HepG2 (cell line): Measurements from ENCODE around the gene ADIPOR2. TPM values are rescaled to one million over a fixed set of nuclear protein-coding genes. Genes with fewer than 3 reads are reported as not detected.
A peak's percentile ranks its signal among the peaks of the same experiment; 100 is the strongest.

Experiments
- GTF2F1 ChIP-seq: fragments of 150-350 bp; IDR thresholded peaks from 2 replicates; pipeline ENCODE4 v1.6.1; 2014; ENCODE audit warnings: low read length
- HOXA3 ChIP-seq: sonication (generic); formaldehyde crosslinking; IDR thresholded peaks from 2 replicates; pipeline ENCODE4 v1.5.0; 2020; ENCODE audit warnings: missing genetic modification reagents
- MAFF ChIP-seq: IDR thresholded peaks from 2 replicates; pipeline ENCODE4 v1.6.1; 2011; ENCODE audit warnings: low read depth, low read length, improper control_type of control experiment
- MAFK ChIP-seq, 2 experiments: IDR thresholded peaks in 1 of 2; conservative IDR thresholded peaks in 1 of 2; 2 replicates each; pipeline ENCODE4 v1.6.1; 2011; ENCODE audit warnings: improper control_type of control experiment in 2 of 2, low read length in 2 of 2
- MXD4 ChIP-seq: IDR thresholded peaks from 2 replicates; pipeline ENCODE4 v1.6.1; 2016; ENCODE audit warnings: mild to moderate bottlenecking, missing biosample characterization, missing genetic modification reagents
- NR2F6 ChIP-seq, 2 experiments: IDR thresholded peaks; 2 replicates each; pipeline ENCODE4 v1.6.1; 2016; ENCODE audit warnings: antibody characterized with exemption in 1 of 2, mild to moderate bottlenecking in 1 of 2
- SETDB1 ChIP-seq: sonication (generic); formaldehyde crosslinking; IDR thresholded peaks from 2 replicates; pipeline ENCODE4 v1.5.1; 2020; ENCODE audit warnings: missing genetic modification reagents, mild to moderate bottlenecking, borderline replicate concordance
- SMAD1 ChIP-seq: sonication (generic); formaldehyde crosslinking; IDR thresholded peaks from 2 replicates; pipeline ENCODE4 v1.4.0; 2020; ENCODE audit warnings: missing genetic modification reagents, low read depth, mild to moderate bottlenecking, borderline replicate concordance
- SP5 ChIP-seq: IDR thresholded peaks from 2 replicates; pipeline ENCODE4 v1.6.1; 2016; ENCODE audit warnings: low read depth, borderline replicate concordance
- SRSF1 ChIP-seq: fragments of 200-400 bp; formaldehyde crosslinking; optimal IDR thresholded peaks from 2 replicates; pipeline ENCODE3; 2017; ENCODE audit warnings: mild to moderate bottlenecking, low read depth, low read length, moderate library complexity
- ZNF546 ChIP-seq: sonication (generic); formaldehyde crosslinking; conservative IDR thresholded peaks from 2 replicates; pipeline ENCODE4 v1.8.1; 2023; ENCODE audit warnings: mild to moderate bottlenecking, missing genetic modification reagents
- ZNF557 ChIP-seq: sonication (generic); formaldehyde crosslinking; IDR thresholded peaks from 2 replicates; pipeline ENCODE4 v1.4.0; 2020; ENCODE audit warnings: missing genetic modification reagents
- ZNF605 ChIP-seq: sonication (generic); formaldehyde crosslinking; IDR thresholded peaks from 2 replicates; pipeline ENCODE4 v1.8.0; 2022; ENCODE audit warnings: mild to moderate bottlenecking, missing genetic modification reagents
- ZNF660 ChIP-seq: sonication (generic); formaldehyde crosslinking; IDR thresholded peaks from 2 replicates; pipeline ENCODE4 v1.5.1; 2020; ENCODE audit warnings: mild to moderate bottlenecking, low read depth, missing genetic modification reagents, borderline replicate concordance
- ZNF768 ChIP-seq: sonication (generic); formaldehyde crosslinking; IDR thresholded peaks from 2 replicates; pipeline ENCODE4 v1.4.0; 2020; ENCODE audit warnings: missing genetic modification reagents
- ZSCAN21 ChIP-seq: sonication (generic); formaldehyde crosslinking; IDR thresholded peaks from 2 replicates; pipeline ENCODE4 v1.8.0; 2022; ENCODE audit warnings: mild to moderate bottlenecking, missing genetic modification reagents, moderate library complexity, borderline replicate concordance
- polyA plus RNA-seq, 8 experiments: library from polyadenylated mRNA; depleted of rRNA in 3 of 8; stranded (reverse) in 7 of 8; unstranded in 1 of 8; fragments of >200 nt; fragmentation: Illumina TruSeq in 4 of 8; extraction: Trizol in 4 of 8; gene quantifications; 2 replicates each; pipeline versions ENCODE4 v1.2.1 to v1.2.3, GENCODE V29; 2011 to 2016; ENCODE audit warnings: low read depth in 4 of 8, missing spikeins in 1 of 8, mixed read lengths in 1 of 8; ENCODE audit not compliant: insufficient read depth in 1 of 8
- total RNA-seq, 5 experiments: library from RNA; depleted of rRNA; stranded (reverse); fragments of >200 nt; fragmentation: Illumina TruSeq; extraction: Trizol; gene quantifications; 2 replicates each; pipeline ENCODE4 v1.2.3, GENCODE V29; 2016; ENCODE audit warnings: low read depth in 1 of 5
- TF ChIP-seq, protein P1 (sequence below): sonication (generic); formaldehyde crosslinking; IDR thresholded peaks from 2 replicates; pipeline ENCODE4 v1.4.0; 2020; ENCODE audit warnings: mild to moderate bottlenecking, missing genetic modification reagents
- TF ChIP-seq, protein P2 (sequence below), 2 experiments: IDR thresholded peaks; 2 replicates each; pipeline ENCODE4 v1.6.1; 2011 to 2012; ENCODE audit warnings: low read length in 2 of 2, borderline replicate concordance in 1 of 2, low read depth in 1 of 2, mild to moderate bottlenecking in 1 of 2, moderate library complexity in 1 of 2
- TF ChIP-seq, protein P3 (sequence below): IDR thresholded peaks from 2 replicates; pipeline ENCODE4 v1.6.1; 2016; ENCODE audit warnings: low read depth, control low read depth
- TF ChIP-seq, protein P4 (sequence below): sonication (generic); formaldehyde crosslinking; IDR thresholded peaks from 2 replicates; pipeline ENCODE4 v1.8.1; 2023; ENCODE audit warnings: missing genetic modification reagents, inconsistent platforms, borderline replicate concordance
- TF ChIP-seq, protein P5 (sequence below): sonication (generic); formaldehyde crosslinking; IDR thresholded peaks from 2 replicates; pipeline ENCODE4 v1.4.0; 2020; ENCODE audit warnings: missing genetic modification reagents

ADIPOR2 gene
- total and polyA plus RNA-seq, 2 of the 13 experiments (the other 11 are each of a cell fraction or from before 2014, with no cell fraction given) = 35.2 to 52.2 TPM

DNA sequence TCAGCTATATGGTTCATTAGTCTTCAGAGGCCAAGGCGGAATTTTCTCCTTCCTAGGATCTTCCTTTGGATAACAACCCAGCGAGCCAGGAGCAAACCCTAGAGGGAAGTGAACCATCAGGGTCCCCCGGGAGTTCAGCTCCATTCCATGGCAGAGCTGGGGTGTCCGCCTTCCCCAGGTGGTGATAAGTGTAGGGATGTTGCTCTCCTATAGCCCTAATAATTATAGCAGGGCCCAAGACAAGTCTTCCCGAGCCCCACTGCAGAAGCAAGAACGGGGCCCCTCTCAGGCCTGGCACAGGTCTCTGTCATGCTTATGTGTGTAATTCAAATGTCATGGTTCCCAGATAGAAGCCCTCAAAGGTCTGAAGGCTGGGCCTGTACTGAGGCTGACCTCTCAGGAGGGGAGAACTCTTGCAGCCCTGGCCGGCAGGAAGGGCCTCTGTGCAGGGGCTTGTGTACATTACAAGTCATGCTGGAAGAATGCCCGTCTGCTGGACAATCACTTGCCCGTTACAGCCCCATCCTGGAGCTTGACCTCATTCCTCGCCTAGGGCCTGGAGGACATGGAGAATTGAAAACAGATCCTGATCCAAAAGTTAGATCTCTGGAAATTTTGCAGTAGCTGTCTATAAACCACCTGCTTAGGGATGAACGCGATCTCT is 146.8 kb downstream of the ADIPOR2 start (continued):
- TF ChIP-seq, protein P1, sequence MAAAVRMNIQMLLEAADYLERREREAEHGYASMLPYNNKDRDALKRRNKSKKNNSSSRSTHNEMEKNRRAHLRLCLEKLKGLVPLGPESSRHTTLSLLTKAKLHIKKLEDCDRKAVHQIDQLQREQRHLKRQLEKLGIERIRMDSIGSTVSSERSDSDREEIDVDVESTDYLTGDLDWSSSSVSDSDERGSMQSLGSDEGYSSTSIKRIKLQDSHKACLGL (CRISPR knock-in tag) = no peak
- TF ChIP-seq SRSF1 = no peak
- TF ChIP-seq ZNF557 (CRISPR knock-in tag) = no peak
- no peak for TF ChIP-seq MAFK (conservative IDR thresholded peaks at IDR 0.05 in 1 of 2, IDR thresholded peaks at IDR 0.05 in 1 of 2; ENCODE audit: low read length in 2 of 2)
- peak; percentile 80 for TF ChIP-seq NR2F6 (IDR thresholded peaks at IDR 0.05)
- TF ChIP-seq NR2F6 (CRISPR knock-in tag; IDR thresholded peaks at IDR 0.05) = peak; percentile 83
- TF ChIP-seq GTF2F1 = no peak
- TF ChIP-seq SMAD1 (CRISPR knock-in tag) = no peak
- no peak for TF ChIP-seq SETDB1 (CRISPR knock-in tag)
- TF ChIP-seq, protein P2, sequence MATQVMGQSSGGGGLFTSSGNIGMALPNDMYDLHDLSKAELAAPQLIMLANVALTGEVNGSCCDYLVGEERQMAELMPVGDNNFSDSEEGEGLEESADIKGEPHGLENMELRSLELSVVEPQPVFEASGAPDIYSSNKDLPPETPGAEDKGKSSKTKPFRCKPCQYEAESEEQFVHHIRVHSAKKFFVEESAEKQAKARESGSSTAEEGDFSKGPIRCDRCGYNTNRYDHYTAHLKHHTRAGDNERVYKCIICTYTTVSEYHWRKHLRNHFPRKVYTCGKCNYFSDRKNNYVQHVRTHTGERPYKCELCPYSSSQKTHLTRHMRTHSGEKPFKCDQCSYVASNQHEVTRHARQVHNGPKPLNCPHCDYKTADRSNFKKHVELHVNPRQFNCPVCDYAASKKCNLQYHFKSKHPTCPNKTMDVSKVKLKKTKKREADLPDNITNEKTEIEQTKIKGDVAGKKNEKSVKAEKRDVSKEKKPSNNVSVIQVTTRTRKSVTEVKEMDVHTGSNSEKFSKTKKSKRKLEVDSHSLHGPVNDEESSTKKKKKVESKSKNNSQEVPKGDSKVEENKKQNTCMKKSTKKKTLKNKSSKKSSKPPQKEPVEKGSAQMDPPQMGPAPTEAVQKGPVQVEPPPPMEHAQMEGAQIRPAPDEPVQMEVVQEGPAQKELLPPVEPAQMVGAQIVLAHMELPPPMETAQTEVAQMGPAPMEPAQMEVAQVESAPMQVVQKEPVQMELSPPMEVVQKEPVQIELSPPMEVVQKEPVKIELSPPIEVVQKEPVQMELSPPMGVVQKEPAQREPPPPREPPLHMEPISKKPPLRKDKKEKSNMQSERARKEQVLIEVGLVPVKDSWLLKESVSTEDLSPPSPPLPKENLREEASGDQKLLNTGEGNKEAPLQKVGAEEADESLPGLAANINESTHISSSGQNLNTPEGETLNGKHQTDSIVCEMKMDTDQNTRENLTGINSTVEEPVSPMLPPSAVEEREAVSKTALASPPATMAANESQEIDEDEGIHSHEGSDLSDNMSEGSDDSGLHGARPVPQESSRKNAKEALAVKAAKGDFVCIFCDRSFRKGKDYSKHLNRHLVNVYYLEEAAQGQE (IDR thresholded peaks at IDR 0.05; ENCODE audit: borderline replicate concordance in 1 of 2, low read depth in 1 of 2, low read length in 2 of 2) = peak in 1 of 2 experiments; percentile 37; a peak in 1 of 4 replicates
- TF ChIP-seq ZSCAN21 (CRISPR knock-in tag) = 0 out of 2 replicates have a peak, but pooled peaks have one; percentile 13
- TF ChIP-seq ZNF768 (CRISPR knock-in tag) = no peak
- 0 out of 2 replicates have a peak, but pooled peaks have one; percentile 55 for TF ChIP-seq ZNF605 (CRISPR knock-in tag)
- no peak for TF ChIP-seq ZNF660 (CRISPR knock-in tag)
- TF ChIP-seq HOXA3 = peak; percentile 59; the same call in 1 of the 2 replicates
- TF ChIP-seq MAFF = no peak
- TF ChIP-seq, protein P3, sequence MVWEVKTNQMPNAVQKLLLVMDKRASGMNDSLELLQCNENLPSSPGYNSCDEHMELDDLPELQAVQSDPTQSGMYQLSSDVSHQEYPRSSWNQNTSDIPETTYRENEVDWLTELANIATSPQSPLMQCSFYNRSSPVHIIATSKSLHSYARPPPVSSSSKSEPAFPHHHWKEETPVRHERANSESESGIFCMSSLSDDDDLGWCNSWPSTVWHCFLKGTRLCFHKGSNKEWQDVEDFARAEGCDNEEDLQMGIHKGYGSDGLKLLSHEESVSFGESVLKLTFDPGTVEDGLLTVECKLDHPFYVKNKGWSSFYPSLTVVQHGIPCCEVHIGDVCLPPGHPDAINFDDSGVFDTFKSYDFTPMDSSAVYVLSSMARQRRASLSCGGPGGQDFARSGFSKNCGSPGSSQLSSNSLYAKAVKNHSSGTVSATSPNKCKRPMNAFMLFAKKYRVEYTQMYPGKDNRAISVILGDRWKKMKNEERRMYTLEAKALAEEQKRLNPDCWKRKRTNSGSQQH = no peak
- TF ChIP-seq, protein P4, sequence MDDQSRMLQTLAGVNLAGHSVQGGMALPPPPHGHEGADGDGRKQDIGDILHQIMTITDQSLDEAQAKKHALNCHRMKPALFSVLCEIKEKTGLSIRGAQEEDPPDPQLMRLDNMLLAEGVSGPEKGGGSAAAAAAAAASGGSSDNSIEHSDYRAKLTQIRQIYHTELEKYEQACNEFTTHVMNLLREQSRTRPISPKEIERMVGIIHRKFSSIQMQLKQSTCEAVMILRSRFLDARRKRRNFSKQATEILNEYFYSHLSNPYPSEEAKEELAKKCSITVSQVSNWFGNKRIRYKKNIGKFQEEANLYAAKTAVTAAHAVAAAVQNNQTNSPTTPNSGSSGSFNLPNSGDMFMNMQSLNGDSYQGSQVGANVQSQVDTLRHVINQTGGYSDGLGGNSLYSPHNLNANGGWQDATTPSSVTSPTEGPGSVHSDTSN (CRISPR knock-in tag) = no peak
- TF ChIP-seq, protein P5, sequence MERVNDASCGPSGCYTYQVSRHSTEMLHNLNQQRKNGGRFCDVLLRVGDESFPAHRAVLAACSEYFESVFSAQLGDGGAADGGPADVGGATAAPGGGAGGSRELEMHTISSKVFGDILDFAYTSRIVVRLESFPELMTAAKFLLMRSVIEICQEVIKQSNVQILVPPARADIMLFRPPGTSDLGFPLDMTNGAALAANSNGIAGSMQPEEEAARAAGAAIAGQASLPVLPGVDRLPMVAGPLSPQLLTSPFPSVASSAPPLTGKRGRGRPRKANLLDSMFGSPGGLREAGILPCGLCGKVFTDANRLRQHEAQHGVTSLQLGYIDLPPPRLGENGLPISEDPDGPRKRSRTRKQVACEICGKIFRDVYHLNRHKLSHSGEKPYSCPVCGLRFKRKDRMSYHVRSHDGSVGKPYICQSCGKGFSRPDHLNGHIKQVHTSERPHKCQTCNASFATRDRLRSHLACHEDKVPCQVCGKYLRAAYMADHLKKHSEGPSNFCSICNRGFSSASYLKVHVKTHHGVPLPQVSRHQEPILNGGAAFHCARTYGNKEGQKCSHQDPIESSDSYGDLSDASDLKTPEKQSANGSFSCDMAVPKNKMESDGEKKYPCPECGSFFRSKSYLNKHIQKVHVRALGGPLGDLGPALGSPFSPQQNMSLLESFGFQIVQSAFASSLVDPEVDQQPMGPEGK (CRISPR knock-in tag) = peak; percentile 47; the same call in 1 of the 2 replicates
- TF ChIP-seq MXD4 (CRISPR knock-in tag) = no peak; the same call in 1 of the 2 replicates
- no peak for TF ChIP-seq ZNF546 (CRISPR knock-in tag)
- 0 out of 2 replicates have a peak, but pooled peaks have one; percentile 44 for TF ChIP-seq SP5 (CRISPR knock-in tag)
